HG02973 (cell line): ENCODE results near the gene AFP.
"Not testable (repeated sequence)": the region's sequence is repeated elsewhere in the genome, so short reads cannot be mapped to it uniquely, and the experiment has no call there.

Source experiments
- ATAC-seq: cut with Tn5 transposase; IDR thresholded peaks from one replicate; pipeline ENCODE4 v1.9.1; 2021; ENCODE audit warnings: moderate library complexity; ENCODE audit not compliant: unreplicated experiment

The AFP gene

GRCh38 chr4:73435984-73436383 is at the start of gene AFP:
Gene AFP (plus strand): TSS chr4:73436221. CDS start chr4:73436263, 42 bp downstream.
- no peak for ATAC-seq

GRCh38 chr4:73387552-73387951 is 48.5 kb upstream of the AFP start:
- ATAC-seq, result no peak

GRCh38 chr4:73388887-73389286 is 47.1 kb upstream of the AFP start:
- no peak for ATAC-seq

- not testable (repeated sequence) for ATAC-seq
Observed at GRCh38 chr4:73389663-73390062, 46.4 kb upstream of the AFP start.

- no peak for ATAC-seq
Observed at GRCh38 chr4:73391774-73392173, 44.2 kb upstream of the AFP start.

GRCh38 chr4:73392936-73393335 is 43.1 kb upstream of the AFP start:
- ATAC-seq, result no peak

GRCh38 chr4:73396304-73396703 is 39.7 kb upstream of the AFP start:
- no peak for ATAC-seq

GRCh38 chr4:73396993-73397972 is 38.7 kb upstream of the AFP start:
- no peak for ATAC-seq

GRCh38 chr4:73401412-73401811 is 34.6 kb upstream of the AFP start:
- ATAC-seq, result no peak

GRCh38 chr4:73404042-73404441 is 32.0 kb upstream of the AFP start, which contains the start of gene ALB:
Gene ALB (plus strand): TSS chr4:73404287. CDS start chr4:73404328, 41 bp downstream.
- ATAC-seq, result no peak

GRCh38 chr4:73404457-73404856 is 31.6 kb upstream of the AFP start:
- ATAC-seq, result no peak

- ATAC-seq, result no peak
Observed at GRCh38 chr4:73405138-73405537, 30.9 kb upstream of the AFP start.

GRCh38 chr4:73406548-73406875 is 29.5 kb upstream of the AFP start:
- no peak for ATAC-seq

- ATAC-seq, result no peak
Observed at GRCh38 chr4:73407227-73407673, 28.8 kb upstream of the AFP start.

- no peak for ATAC-seq
Observed at GRCh38 chr4:73408181-73408867, 27.7 kb upstream of the AFP start.

- ATAC-seq, result no peak
Observed at GRCh38 chr4:73409012-73409862, 26.8 kb upstream of the AFP start.

- no peak for ATAC-seq
Observed at GRCh38 chr4:73409978-73410548, 26.0 kb upstream of the AFP start.

- no peak for ATAC-seq
Observed at GRCh38 chr4:73410916-73411730, 24.9 kb upstream of the AFP start.

- no peak for ATAC-seq
Observed at GRCh38 chr4:73411731-73412414, 24.1 kb upstream of the AFP start.
